ENCODE data around the gene GALNTL6. TPM values are rescaled to one million over a fixed set of nuclear protein-coding genes. Genes with fewer than 3 reads are reported as not detected.

GALNTL6 gene
- total and polyA plus RNA-seq, 2 experiments from 2014 or later: 0.38 to 0.40 TPM

GRCh38 chr4:172348426-172348825 is 535.2 kb downstream of the GALNTL6 start:
- H3K27me3 Mint-ChIP-seq (ENCODE audit: insufficient read depth, low read depth, poor library complexity): no peaks in the 10 kb centered on the region
- Histone ChIP-seq H3K4me1 (ENCODE audit: insufficient read depth) (0 out of 2 replicates have a peak, but pooled peaks cover 6% of the 10 kb centered on the region), H3K27me3 (ENCODE audit: insufficient read depth) (no peaks in the 10 kb centered on the region), H3K79me2 (replicated peaks; ENCODE audit: insufficient read depth) (no peaks in the 10 kb centered on the region), H3K27ac (ENCODE audit: low read depth) (no peak overlapping the region), H3K9me2 (ENCODE audit: insufficient read depth) (no peaks in the 10 kb centered on the region), H3K4me2 (no peak overlapping the region), H4K20me1 (replicated peaks; ENCODE audit: insufficient read depth) (no peaks in the 10 kb centered on the region), H3K36me3 (ENCODE audit: insufficient read depth) (no peaks in the 10 kb centered on the region), H2AFZ (no peak overlapping the region), H3K4me3 (no peak overlapping the region), H3F3A (replicated peaks; ENCODE audit: low read depth) (no peaks in the 10 kb centered on the region)
- no peak for DNase-seq (ENCODE audit: low spot score)
- no peaks in the 10 kb centered on the region for H3K9me3 Mint-ChIP-seq
- H3K4me1 Mint-ChIP-seq: peaks cover 6% of the 10 kb centered on the region; the same call in 2 of the 3 replicates
- H3K27ac Mint-ChIP-seq: no peak overlapping the region
- no peak for ATAC-seq
- H3K36me3 Mint-ChIP-seq (ENCODE audit: low read depth): no peaks in the 10 kb centered on the region
- no peak for TF ChIP-seq NANOG (IDR thresholded peaks at IDR 0.05; ENCODE audit: borderline replicate concordance)
- no peak for TF ChIP-seq JUNB (IDR thresholded peaks at IDR 0.05; ENCODE audit: unreplicated experiment)
- no peak for TF ChIP-seq ZNF331 (CRISPR knock-in tag; IDR thresholded peaks at IDR 0.05; ENCODE audit: low read depth)
- TF ChIP-seq ZNF114 (CRISPR knock-in tag; IDR thresholded peaks at IDR 0.05): no peak
- TF ChIP-seq ETS1 (IDR thresholded peaks at IDR 0.05): no peak
- no peak for TF ChIP-seq ZNF462 (CRISPR knock-in tag; IDR thresholded peaks at IDR 0.05)
- no peak for TF ChIP-seq STAT1 (IDR thresholded peaks at IDR 0.05; ENCODE audit: unreplicated experiment)
- TF ChIP-seq EZH2phosphoT487 (IDR thresholded peaks at IDR 0.05; ENCODE audit: unreplicated experiment): no peak
- no peak overlapping the region for H3K4me3 Mint-ChIP-seq
